Bronchial epithelial cell (primary cell): ENCODE results near the gene SNX32. TPM values are rescaled to one million over a fixed set of nuclear protein-coding genes. Genes with fewer than 3 reads are reported as not detected.

Experiments used
- DNase-seq: peaks from one replicate; pipeline ENCODE4 v3.0.0-alpha.2; 2010; ENCODE audit warnings: low read depth
- FAIRE-seq: peaks from 2 replicates; lab custom pipeline; 2011; peaks lifted over from hg19 to GRCh38; lab: Jason Lieb, UNC
- H3K27me3 ChIP-seq: 2 replicates; pipeline ENCODE4 v1.5.1; 2011; ENCODE audit warnings: low read length; ENCODE audit not compliant: control insufficient read depth, insufficient read depth
- H3K36me3 ChIP-seq: 2 replicates; pipeline ENCODE4 v1.5.1; 2011; ENCODE audit warnings: low read length; ENCODE audit not compliant: control insufficient read depth, insufficient read depth
- H3K4me3 ChIP-seq: 2 replicates; pipeline ENCODE4 v1.5.1; 2011; ENCODE audit warnings: mild to moderate bottlenecking, low read depth, low read length, control low read depth
- total RNA-seq: library from RNA; depleted of rRNA; stranded (reverse); fragments of >200 nt; gene quantifications from 2 replicates; pipeline ENCODE4 v1.2.1, GENCODE V29; 2014
- TF ChIP-seq, protein P1 (sequence below): IDR thresholded peaks from 2 replicates; pipeline ENCODE4 v1.5.1; 2011; ENCODE audit warnings: mild to moderate bottlenecking, moderate library complexity, low read length, control low read depth, inconsistent platforms; ENCODE audit not compliant: insufficient read depth, severe bottlenecking

SNX32 gene
- total RNA-seq, 1 donor from 2014 or later: not detected

- no peak for DNase-seq
- FAIRE-seq: no peak
- Histone ChIP-seq H3K27me3 (no peaks in the 10 kb centered on the region), H3K36me3 (peaks cover 34% of the 10 kb centered on the region), H3K4me3 (no peak overlapping the region)
- TF ChIP-seq, protein P1, sequence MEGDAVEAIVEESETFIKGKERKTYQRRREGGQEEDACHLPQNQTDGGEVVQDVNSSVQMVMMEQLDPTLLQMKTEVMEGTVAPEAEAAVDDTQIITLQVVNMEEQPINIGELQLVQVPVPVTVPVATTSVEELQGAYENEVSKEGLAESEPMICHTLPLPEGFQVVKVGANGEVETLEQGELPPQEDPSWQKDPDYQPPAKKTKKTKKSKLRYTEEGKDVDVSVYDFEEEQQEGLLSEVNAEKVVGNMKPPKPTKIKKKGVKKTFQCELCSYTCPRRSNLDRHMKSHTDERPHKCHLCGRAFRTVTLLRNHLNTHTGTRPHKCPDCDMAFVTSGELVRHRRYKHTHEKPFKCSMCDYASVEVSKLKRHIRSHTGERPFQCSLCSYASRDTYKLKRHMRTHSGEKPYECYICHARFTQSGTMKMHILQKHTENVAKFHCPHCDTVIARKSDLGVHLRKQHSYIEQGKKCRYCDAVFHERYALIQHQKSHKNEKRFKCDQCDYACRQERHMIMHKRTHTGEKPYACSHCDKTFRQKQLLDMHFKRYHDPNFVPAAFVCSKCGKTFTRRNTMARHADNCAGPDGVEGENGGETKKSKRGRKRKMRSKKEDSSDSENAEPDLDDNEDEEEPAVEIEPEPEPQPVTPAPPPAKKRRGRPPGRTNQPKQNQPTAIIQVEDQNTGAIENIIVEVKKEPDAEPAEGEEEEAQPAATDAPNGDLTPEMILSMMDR: no peak
These were observed 18.9 kb downstream of the SNX32 start for GRCh38 chr11:65852508-65853245.

- TF ChIP-seq, protein P1: no peak
- Histone ChIP-seq H3K27me3 (no peaks in the 10 kb centered on the region), H3K4me3 (no peak overlapping the region), H3K36me3 (peaks cover 34% of the 10 kb centered on the region)
- DNase-seq: no peak
- FAIRE-seq: no peak
These were observed 19.6 kb downstream of the SNX32 start for GRCh38 chr11:65853246-65853979.

DNA sequence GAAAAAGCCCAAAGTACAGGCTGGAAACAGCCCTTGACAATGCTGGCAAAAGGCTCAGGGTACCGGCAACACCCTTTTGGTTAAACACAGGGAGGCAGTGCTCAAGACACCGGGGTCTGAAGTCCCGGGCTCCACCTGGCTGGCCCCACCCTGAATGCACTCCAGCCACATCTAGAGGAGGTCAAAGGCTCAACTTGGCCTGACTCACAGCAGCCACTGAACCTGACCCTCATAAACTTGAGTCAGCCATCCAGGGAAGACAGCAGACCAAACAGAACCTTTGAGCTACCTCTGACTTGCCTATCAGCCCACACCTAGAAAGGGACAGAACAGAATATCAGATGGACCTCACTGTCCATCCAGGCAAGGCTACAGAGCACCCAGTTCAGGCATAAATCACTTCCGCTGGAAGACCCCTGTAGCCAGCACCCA lies 20.4 kb downstream of the SNX32 start:
- DNase-seq (no peak), FAIRE-seq (no peak)
- no peaks in the 10 kb centered on the region for H3K27me3 ChIP-seq
- H3K4me3 ChIP-seq: no peak overlapping the region
- H3K36me3 ChIP-seq: peaks cover 34% of the 10 kb centered on the region
- TF ChIP-seq, protein P1: no peak

- TF ChIP-seq, protein P1: no peak
- DNase-seq (no peak), FAIRE-seq (no peak)
- Histone ChIP-seq H3K36me3 (peaks cover 34% of the 10 kb centered on the region), H3K27me3 (no peaks in the 10 kb centered on the region), H3K4me3 (no peak overlapping the region)
These were observed 21.4 kb downstream of the SNX32 start for GRCh38 chr11:65854852-65855837.

DNA sequence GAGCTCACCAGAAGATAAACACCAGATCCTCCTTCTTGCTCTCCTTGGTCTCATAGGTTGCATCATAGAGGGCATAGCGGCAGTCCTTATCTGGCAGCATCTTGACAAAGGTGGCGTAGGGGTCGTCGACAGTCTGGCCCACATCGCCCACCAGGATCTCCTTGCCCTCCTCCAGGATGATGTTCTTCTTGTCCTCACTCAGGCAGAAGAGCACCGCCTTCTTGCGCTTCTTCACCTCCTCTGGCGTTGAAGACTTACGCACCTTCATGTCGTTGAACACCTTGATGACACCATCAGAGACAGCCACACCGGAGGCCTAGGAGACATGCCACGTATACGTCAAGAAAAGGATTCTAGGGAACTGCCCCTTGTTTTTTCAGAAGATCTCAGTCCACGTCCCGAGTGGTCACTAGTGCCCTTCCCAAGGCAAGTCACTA lies 22.2 kb downstream of the SNX32 start:
- peaks cover 34% of the 10 kb centered on the region for H3K36me3 ChIP-seq
- DNase-seq (no peak), FAIRE-seq (no peak)
- TF ChIP-seq, protein P1: no peak
- no peak overlapping the region for H3K4me3 ChIP-seq
- H3K27me3 ChIP-seq: no peaks in the 10 kb centered on the region
